SK-N-MC (cell line): ENCODE data around the gene DDX46.
"Not testable (repeated sequence)": the region's sequence is repeated elsewhere in the genome, so short reads cannot be mapped to it uniquely, and the experiment has no call there.

Experiments used
- DNase-seq: peaks from one replicate; pipeline ENCODE4 v3.0.0-alpha.2; 2011; ENCODE audit warnings: low read depth, low spot score
- H3K27ac ChIP-seq: fragments of 200-600 bp; sonication (generic); 2 replicates; pipeline ENCODE4 v1.5.1; 2016; ENCODE audit warnings: mixed run types
- H3K36me3 ChIP-seq: fragments of 200-600 bp; sonication (generic); 2 replicates; pipeline ENCODE4 v1.6.1; 2017; ENCODE audit warnings: antibody characterized with exemption, low read length, mixed read lengths; ENCODE audit not compliant: insufficient read depth
- H3K4me3 ChIP-seq: fragments of 200-600 bp; sonication (generic); 2 replicates; pipeline ENCODE4 v1.5.1; 2016
- H3K9ac ChIP-seq: fragments of 200-600 bp; sonication (generic); 2 replicates; pipeline ENCODE4 v1.8.0; 2017; ENCODE audit warnings: mixed run types, mixed read lengths; ENCODE audit not compliant: insufficient read length
- H3K9me3 ChIP-seq: fragments of 200-600 bp; sonication (generic); 2 replicates; pipeline ENCODE4 v1.6.1; 2017; ENCODE audit warnings: low read depth, mild to moderate bottlenecking, antibody characterized with exemption, low read length, moderate library complexity, mixed read lengths
- EZH2 ChIP-seq: fragments of 200-600 bp; sonication (generic); IDR thresholded peaks from one replicate; pipeline ENCODE4 v1.6.1; 2017; ENCODE audit warnings: antibody characterized with exemption
- FOXP2 ChIP-seq: optimal IDR thresholded peaks from 2 replicates; pipeline ENCODE3; 2011; ENCODE audit warnings: mild to moderate bottlenecking, moderate library complexity; ENCODE audit not compliant: insufficient read depth; ENCODE audit errors: extremely low read length, control extremely low read depth
- POLR2AphosphoS5 ChIP-seq: IDR thresholded peaks from 2 replicates; pipeline ENCODE4 v1.6.1; 2012; ENCODE audit warnings: mild to moderate bottlenecking, low read depth, low read length, borderline replicate concordance

The DDX46 gene

GRCh38 chr5:134736173-134736812 is 22.3 kb upstream of the DDX46 start:
- DNase-seq, result no peak
- TF ChIP-seq FOXP2 (no peak), EZH2 (no peak), POLR2AphosphoS5 (no peak)
- no peak overlapping the region for H3K27ac ChIP-seq

GRCh38 chr5:134738133-134738962 is 20.2 kb upstream of the DDX46 start, which contains the start of gene CAMLG:
Gene CAMLG, plus strand, starts transcription at chr5:134738548. Its CDS starts 73 bp downstream, at chr5:134738621.
- peak; percentile 75 for DNase-seq
- H3K9ac ChIP-seq, result peak within 1 kb of the TSS; percentile 85
- no peaks in the 10 kb centered on the region for H3K9me3 ChIP-seq
- peak within 1 kb of the TSS; percentile 62 for H3K27ac ChIP-seq
- TF ChIP-seq EZH2 (no peak), POLR2AphosphoS5 (peak; percentile 90), FOXP2 (peak; percentile 95)
- H3K4me3 ChIP-seq, result peak within 1 kb of the TSS; percentile 87
- peaks cover 4% of the 10 kb centered on the region; the same call in 1 of the 2 replicates for H3K36me3 ChIP-seq

More at GRCh38 chr5:134736173-134736812, 22.3 kb upstream of the DDX46 start:
- Histone ChIP-seq H3K36me3 (peaks cover 4% of the 10 kb centered on the region; the same call in 1 of the 2 replicates), H3K9me3 (no peaks in the 10 kb centered on the region), H3K4me3 (no peak overlapping the region), H3K9ac (no peak overlapping the region)

- no peak overlapping the region; the same call in 1 of the 2 replicates for H3K27ac ChIP-seq
- no peaks in the 10 kb centered on the region for H3K9me3 ChIP-seq
- peaks cover 4% of the 10 kb centered on the region; the same call in 1 of the 2 replicates for H3K36me3 ChIP-seq
- H3K9ac ChIP-seq, result peak overlapping the region; percentile 85
- DNase-seq, result no peak
- H3K4me3 ChIP-seq, result peak overlapping the region; percentile 87
- no peak for TF ChIP-seq EZH2
- TF ChIP-seq FOXP2, result no peak
- TF ChIP-seq POLR2AphosphoS5, result no peak
Observed at GRCh38 chr5:134738963-134739661, 19.5 kb upstream of the DDX46 start.

- H3K27ac ChIP-seq, result no peak overlapping the region
- no peak for DNase-seq
- no peak overlapping the region for H3K9ac ChIP-seq
- H3K4me3 ChIP-seq, result no peak overlapping the region
- TF ChIP-seq EZH2, result no peak
- no peak for TF ChIP-seq FOXP2
- no peak for TF ChIP-seq POLR2AphosphoS5
- H3K36me3 ChIP-seq, result peaks cover 4% of the 10 kb centered on the region; the same call in 1 of the 2 replicates
- no peaks in the 10 kb centered on the region for H3K9me3 ChIP-seq
Observed at GRCh38 chr5:134741052-134741451, 17.5 kb upstream of the DDX46 start.

- TF ChIP-seq POLR2AphosphoS5, result no peak
- TF ChIP-seq EZH2, result no peak
- peaks cover 4% of the 10 kb centered on the region; the same call in 1 of the 2 replicates for H3K36me3 ChIP-seq
Observed at GRCh38 chr5:134742134-134742533, 16.4 kb upstream of the DDX46 start.

DNA sequence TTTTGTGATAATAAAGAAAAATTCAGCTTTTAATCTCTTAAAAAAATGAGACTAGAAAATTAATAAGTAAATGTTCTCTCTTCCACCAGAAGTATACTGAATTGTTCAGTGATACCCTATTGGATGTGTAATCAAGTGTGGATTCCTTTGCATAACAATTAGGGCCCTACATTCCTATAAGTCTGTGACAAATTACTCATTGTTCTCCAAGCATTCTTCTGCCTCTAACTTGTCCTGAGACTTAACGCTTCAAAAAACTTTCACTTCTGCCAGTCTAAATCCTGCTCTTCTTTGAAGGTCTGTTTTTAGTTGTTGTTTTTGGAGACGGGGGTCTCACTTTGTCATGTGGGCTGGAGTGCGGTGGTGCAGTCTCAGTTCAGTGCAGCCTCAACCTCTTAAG is 9.2 kb upstream of the DDX46 start:
- H3K9ac ChIP-seq, result no peak overlapping the region
- no peaks in the 10 kb centered on the region for H3K36me3 ChIP-seq
- H3K4me3 ChIP-seq, result no peak overlapping the region
- TF ChIP-seq EZH2 (no peak), POLR2AphosphoS5 (no peak), FOXP2 (no peak)
- DNase-seq, result no peak
- H3K27ac ChIP-seq, result no peak overlapping the region
- H3K9me3 ChIP-seq, result no peaks in the 10 kb centered on the region

More at GRCh38 chr5:134742134-134742533, 16.4 kb upstream of the DDX46 start:
- Histone ChIP-seq H3K4me3 (no peak overlapping the region), H3K27ac (no peak overlapping the region), H3K9me3 (no peaks in the 10 kb centered on the region), H3K9ac (no peak overlapping the region)
- DNase-seq, result no peak

- DNase-seq, result no peak
- peak overlapping the region; percentile 71 for H3K9ac ChIP-seq
- H3K36me3 ChIP-seq, result peaks cover 6% of the 10 kb centered on the region
- peak overlapping the region; percentile 79 for H3K4me3 ChIP-seq
- TF ChIP-seq EZH2 (no peak), FOXP2 (no peak), POLR2AphosphoS5 (no peak)
- H3K9me3 ChIP-seq, result no peaks in the 10 kb centered on the region
- H3K27ac ChIP-seq, result no peak overlapping the region
Observed at GRCh38 chr5:134758176-134758503, 439 bp upstream of the DDX46 start.

GRCh38 chr5:134767528-134768291 is 9.1 kb downstream of the DDX46 start:
- H3K4me3 ChIP-seq, H3K27ac ChIP-seq, H3K9me3 ChIP-seq, DNase-seq, H3K9ac ChIP-seq: not testable (repeated sequence)
- peaks cover 78% of the 10 kb centered on the region for H3K36me3 ChIP-seq
